Cerebellar cortex (tissue), 1 donor: ENCODE measurements around the gene PRR14L.

Experiments
- DNase-seq: peaks from one replicate; pipeline ENCODE4 v3.0.0-alpha.2; 2015; ENCODE audit warnings: low spot score

The PRR14L gene

DNA sequence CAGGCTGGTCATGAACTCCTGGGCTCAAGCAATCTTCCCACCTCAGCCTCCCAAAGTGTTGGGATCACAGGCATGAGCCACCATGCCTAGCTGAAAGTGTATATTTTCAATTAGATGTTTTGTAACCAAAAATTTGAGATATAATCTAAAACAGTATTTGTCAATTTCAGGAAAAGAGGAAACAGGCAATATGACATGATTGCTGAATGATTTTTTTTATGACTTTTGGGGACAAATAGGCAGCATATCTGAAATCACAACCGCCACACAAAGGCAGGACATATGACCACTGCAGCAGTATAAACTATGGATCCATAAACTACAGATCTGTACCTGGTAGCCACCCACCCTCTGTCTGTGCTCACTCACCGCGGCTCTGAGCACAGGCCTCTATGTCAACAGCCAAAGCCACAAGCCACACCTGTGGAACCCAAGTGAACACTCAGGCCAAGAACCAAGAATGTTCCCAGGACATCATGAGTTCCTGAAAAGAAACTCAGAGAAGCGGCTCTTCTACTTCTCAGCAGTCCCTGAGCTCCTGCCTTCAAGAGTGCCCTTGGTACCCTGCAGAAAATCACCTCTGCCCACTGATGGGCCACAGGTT is 110.4 kb downstream of the PRR14L start:
- DNase-seq = no peak

DNA sequence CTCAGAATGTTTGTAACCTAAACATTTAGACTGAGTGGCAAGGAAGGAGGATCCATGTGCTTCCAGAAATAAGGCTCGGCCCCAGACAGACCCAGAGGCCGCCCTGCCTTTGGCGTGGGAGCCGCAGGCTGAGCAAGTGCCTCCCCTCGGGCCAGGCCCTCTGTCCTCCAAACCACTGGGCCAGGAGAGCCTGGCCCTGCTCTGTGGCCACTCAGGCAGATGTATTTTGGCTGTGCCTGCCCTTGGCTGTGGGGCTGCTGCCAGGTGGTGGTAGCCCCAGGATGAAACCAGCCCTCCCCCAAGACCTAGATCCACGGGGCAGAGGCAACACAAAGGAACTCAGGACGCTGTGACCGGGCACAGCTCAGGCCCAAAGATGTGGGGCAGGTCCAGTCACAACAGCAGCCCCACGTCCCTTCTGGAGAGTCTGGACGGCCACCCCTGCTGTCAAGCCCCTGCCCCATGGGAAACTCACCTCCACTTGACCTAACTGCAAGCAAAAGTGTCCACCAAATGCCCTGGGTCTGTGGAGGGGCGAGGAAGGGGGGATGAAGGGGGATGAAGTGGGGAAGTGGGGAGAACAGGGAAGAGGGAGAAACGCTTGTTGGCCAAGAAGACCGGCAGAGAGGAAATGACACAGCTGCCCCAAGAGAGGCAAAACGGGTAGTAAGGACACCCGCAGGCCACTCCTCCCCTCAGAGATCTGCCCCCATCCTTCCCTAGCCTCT is 111.9 kb downstream of the PRR14L start:
- no peak for DNase-seq

DNA sequence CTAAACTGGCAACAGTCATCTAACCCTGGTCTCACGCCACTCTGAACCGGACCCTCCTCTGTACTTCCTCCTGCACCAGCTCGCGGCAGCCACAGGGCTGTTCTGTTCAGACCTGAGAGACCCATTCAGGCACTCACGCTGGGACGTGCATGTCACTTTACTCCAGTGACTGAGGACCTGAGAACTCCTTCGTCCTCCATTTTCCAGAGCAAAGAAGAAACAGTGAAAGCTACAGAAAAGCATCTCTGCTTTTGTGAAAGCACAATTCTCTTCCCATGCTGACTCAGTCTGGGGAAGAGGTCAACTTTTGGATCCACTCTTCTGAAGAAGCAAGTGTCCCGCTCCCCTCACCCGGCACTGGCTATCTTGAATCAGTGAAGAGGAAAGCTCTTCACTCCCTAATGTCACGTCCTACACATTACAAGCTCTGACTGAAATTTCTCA is 112.5 kb downstream of the PRR14L start:
- DNase-seq = peak; percentile 15

DNA sequence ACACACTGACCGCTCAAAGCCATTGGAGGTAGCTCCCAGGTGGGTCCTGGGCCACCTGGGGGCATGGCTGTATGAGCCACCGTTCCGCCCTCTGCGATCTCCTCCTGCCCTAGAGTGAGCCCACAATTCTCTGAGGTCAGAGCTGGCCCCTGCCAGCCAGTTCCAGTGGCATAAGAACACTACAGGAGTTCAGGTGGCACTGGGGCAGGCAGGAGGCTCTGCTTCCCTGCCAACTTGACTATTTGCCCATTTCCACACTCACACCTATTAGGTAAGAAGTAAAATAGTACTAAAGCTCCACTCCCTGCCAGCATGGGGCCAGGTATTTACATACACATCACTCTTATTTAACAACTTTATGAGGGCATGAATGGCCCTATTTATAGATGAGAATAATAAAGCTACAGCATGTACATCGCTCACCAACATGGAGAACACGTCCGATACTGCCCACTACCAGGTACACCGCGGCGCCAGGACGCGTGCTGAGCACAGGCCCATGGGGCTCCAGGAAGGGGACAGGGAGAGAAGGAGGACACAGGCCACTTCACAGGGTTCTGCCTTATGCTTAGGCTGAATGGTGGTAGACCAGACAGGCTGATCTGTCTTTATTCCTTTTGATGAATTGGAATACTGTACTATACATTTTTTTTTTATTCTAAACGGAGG is 114.2 kb downstream of the PRR14L start:
- DNase-seq = no peak

- DNase-seq = no peak
Observed at GRCh38 chr22:31631436-31631835, 118.5 kb downstream of the PRR14L start.
